GM21528 (cell line): Measurements from ENCODE around the gene JMJD6.
"Not testable (repeated sequence)": the region's sequence is repeated elsewhere in the genome, so short reads cannot be mapped to it uniquely, and the experiment has no call there.

Experiments used
- ATAC-seq: cut with Tn5 transposase; IDR thresholded peaks from one replicate; pipeline ENCODE4 v1.9.1; 2021; ENCODE audit warnings: mild to moderate bottlenecking, moderate library complexity; ENCODE audit not compliant: unreplicated experiment, low FRiP score

Gene JMJD6

DNA sequence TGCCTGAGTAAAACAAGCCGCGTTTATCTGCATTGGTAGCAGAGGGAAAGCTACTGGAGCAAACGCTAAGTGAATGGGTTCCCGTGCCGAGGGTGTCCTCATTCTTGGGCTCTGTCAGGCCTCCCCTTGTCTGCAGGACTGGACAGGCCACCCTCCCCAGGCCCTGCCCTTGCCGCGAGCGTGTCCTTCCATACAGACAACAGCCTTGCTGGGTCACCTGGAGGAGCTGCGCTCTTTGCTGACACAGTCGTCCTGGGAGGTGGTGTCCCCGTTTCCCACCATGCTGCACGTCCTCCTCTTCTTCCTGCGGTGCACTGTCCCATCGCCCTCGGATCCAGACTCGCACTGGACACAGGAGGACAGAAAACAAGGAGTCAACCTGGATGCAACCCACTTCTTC is 7.9 kb downstream of the JMJD6 start:
- no peak for ATAC-seq

GRCh38 chr17:76716839-76717215 is 9.6 kb downstream of the JMJD6 start:
- ATAC-seq: no peak

GRCh38 chr17:76716146-76716838 is 10.1 kb downstream of the JMJD6 start:
- no peak for ATAC-seq

DNA sequence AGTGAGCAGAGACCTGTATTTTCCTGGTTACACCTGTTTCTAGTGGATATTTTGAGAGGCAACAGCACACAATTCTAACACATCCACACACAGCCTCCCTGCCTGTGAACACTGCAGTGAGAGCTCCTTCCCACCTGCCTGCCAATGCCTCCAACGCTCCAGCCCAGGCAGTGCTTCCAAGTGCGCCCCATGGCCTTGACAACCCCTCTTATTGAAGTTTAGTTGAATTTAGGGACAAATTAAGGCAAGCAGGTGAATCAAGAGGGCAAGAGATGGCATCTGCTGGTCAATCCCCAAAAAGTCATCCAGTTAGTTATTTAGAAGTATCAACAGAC is 10.9 kb downstream of the JMJD6 start:
- no peak for ATAC-seq

- no peak for ATAC-seq
Measured at GRCh38 chr17:76714822-76715495, 11.4 kb downstream of the JMJD6 start.

GRCh38 chr17:76714336-76714735 is 12.1 kb downstream of the JMJD6 start:
- no peak for ATAC-seq

DNA sequence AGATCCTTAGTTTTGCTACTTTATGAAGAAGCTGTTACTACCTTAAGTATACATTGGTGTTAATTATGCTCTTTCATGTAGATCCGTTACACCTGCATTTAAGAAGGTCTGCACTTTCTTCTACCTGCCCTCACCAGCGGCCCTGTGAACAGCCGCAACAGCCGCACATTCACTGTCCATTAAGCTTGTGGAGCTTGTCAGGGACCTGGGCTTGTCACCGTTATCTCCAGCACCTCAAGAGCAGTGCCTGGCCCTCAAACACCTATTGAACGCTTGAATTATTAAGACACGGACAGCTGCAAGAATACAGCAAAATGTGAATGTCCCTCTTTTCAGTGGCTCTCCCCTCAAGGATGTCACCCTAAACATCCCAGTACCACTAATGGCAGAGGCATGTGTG is 12.6 kb downstream of the JMJD6 start:
- ATAC-seq: no peak

GRCh38 chr17:76712321-76712720 is 14.1 kb downstream of the JMJD6 start:
- not testable (repeated sequence) for ATAC-seq

GRCh38 chr17:76710863-76711611 is 15.4 kb downstream of the JMJD6 start, which contains the start of gene MXRA7:
Gene MXRA7 (minus strand): TSS chr17:76710965. CDS start chr17:76710946, 19 bp downstream.
- ATAC-seq: no peak

DNA sequence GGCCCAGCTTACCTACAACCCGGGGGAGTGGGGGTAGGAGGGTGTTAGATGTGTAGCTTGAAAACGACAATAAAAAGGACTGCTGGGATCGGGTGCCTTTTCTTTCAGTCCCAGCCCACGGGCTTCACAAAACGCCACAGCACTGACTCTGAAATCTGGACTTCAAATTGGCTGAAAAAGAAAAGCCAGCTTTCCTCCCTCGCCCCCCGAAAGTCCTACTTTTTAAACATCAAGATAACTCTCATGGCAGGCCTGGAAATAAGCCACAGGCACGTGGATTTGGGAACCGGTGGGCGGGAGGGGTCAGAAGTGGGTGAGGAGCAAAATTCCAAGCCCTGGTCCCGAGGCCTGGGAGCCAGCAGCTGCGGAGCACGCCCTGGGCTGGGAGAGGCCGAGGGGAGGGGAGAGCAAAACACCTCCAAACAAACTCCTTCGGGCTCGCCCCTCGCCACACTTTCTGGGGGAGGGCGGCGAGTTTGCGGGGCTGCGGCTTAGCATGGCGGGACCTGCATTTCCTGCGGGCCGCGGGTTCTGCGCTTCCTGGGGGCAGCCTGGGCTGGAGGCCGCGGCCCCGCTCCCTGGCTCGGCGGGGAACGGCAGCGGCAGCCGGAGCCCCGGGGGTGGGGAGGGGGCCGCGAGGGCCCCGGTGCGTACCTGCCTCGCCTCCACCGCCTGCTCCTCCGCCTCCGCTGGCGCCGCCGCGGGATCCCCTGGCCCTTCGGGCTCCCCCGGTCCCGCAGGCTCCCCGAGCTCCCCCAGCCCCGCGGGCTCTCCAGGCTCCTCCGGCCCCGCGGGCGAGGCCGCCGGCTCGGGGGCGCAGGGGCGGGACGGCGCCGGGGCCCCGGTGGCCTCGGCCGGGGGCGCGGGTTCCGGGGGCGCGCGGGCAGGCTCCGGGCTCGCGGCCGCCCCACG is 16.2 kb downstream of the JMJD6 start:
- ATAC-seq: not testable (repeated sequence)

- no peak for ATAC-seq
Measured at GRCh38 chr17:76709077-76709950, 17.1 kb downstream of the JMJD6 start.

DNA sequence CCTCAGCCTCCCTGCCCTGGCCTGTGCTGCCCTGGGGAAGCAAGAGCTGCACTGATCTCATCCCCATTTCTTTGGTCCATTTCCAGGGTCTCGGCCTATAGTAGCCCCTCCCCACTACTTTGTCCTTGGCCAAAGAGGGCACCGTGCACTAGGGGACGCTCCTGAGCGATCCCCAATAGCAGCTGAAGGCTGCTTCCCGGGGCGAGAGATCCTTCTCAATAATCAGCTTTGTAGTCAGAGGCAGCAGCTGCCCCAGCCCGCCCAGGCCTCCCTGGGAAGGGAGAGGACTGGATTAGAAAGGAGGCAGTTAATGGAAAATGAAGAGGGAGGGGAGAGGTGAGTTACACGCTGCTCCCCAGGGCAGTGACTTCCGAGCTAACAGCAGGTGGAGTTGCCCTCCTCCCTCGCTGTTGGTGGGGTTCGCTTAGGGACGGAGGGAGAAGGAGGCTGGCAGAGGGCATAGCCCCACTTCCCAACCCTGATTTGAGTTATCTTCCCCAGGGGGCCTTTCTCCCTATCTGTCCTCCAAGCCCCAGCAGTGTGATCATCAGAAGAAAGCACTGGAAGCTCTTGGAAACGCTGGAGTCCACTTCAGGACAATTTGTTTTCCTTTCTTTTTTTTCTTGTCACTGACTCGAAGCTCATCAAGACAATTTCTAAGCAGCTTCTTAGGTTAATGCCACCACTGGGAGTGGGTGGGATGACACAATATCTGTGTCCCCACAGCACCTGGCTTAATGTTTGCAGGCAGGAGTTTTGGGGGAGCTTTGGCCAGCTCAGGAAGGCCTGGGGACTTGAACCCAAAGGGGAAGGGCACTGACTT is 18.2 kb downstream of the JMJD6 start:
- no peak for ATAC-seq

DNA sequence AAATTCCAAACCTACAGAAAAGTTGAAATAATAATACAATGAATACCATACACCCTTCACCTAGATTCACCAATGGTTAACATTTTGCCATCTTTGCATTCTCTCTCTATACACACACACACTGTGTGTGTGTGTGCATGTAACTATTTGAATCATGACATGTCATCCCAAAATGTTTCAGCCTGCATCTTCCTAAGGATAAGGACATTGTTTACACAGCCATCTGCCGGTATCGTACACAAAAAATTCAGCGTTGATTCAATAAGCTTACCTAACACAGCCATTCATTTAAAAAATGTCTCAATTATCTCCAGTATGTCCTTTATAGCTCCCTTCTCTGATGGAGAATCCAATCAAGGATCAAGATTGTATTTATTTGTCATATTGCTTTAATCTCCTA is 19.6 kb downstream of the JMJD6 start:
- ATAC-seq: no peak

GRCh38 chr17:76704805-76705204 is 21.6 kb downstream of the JMJD6 start:
- ATAC-seq: no peak

- ATAC-seq: no peak
Measured at GRCh38 chr17:76702941-76703637, 23.3 kb downstream of the JMJD6 start.

DNA sequence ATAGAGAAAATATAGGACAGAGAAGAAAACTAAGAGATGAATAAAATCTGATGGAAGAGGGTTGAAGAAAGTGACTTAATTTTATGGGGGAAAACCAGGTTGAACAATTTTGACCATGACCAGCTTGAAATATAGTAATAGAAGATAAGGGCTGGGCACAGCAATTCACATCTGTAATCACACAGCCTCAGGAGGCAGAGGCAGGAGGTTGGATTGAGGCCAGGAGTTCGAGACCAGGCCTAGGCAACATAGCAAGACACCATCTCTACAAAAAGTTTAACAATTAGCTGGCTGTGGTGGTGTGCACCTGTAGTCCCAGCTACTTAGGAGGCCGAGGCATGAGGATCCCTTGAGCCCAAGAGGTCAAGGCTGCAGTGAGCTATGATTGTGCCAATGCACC is 24.3 kb downstream of the JMJD6 start:
- no peak for ATAC-seq

GRCh38 chr17:76701471-76701967 is 24.9 kb downstream of the JMJD6 start:
- ATAC-seq: no peak
